Mammary epithelial cell (primary cell): ENCODE results near the gene HEATR5A.

ENCODE experiments used
- EZH2 ChIP-seq: IDR thresholded peaks from 2 replicates; pipeline ENCODE4 v1.6.1; 2012; ENCODE audit warnings: low read length, inconsistent platforms, borderline replicate concordance
- TF ChIP-seq, protein P1 (sequence below), 2 donors: IDR thresholded peaks in 1 of 2; conservative IDR thresholded peaks in 1 of 2; 2 replicates each; pipeline ENCODE4 v1.5.1; 2011 to 2012; ENCODE audit warnings: inconsistent platforms in 2 of 2, low read length in 2 of 2, mild to moderate bottlenecking in 2 of 2, control low read depth in 1 of 2, low read depth in 1 of 2; ENCODE audit not compliant: insufficient read depth in 1 of 2; ENCODE audit errors: extremely low read depth in 1 of 2

GRCh38 chr14:31418440-31418839 lies 1.9 kb downstream of the HEATR5A start:
- TF ChIP-seq, protein P1, sequence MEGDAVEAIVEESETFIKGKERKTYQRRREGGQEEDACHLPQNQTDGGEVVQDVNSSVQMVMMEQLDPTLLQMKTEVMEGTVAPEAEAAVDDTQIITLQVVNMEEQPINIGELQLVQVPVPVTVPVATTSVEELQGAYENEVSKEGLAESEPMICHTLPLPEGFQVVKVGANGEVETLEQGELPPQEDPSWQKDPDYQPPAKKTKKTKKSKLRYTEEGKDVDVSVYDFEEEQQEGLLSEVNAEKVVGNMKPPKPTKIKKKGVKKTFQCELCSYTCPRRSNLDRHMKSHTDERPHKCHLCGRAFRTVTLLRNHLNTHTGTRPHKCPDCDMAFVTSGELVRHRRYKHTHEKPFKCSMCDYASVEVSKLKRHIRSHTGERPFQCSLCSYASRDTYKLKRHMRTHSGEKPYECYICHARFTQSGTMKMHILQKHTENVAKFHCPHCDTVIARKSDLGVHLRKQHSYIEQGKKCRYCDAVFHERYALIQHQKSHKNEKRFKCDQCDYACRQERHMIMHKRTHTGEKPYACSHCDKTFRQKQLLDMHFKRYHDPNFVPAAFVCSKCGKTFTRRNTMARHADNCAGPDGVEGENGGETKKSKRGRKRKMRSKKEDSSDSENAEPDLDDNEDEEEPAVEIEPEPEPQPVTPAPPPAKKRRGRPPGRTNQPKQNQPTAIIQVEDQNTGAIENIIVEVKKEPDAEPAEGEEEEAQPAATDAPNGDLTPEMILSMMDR (conservative IDR thresholded peaks at IDR 0.05 in 1 of 2, IDR thresholded peaks at IDR 0.05 in 1 of 2; ENCODE audit: extremely low read depth in 1 of 2, insufficient read depth in 1 of 2, low read depth in 1 of 2, low read length in 2 of 2): no peak
- TF ChIP-seq EZH2: no peak
